HL-60 (cell line): ENCODE data around the gene COP1.

Experiments used
- DNase-seq, 2 experiments: peaks; one replicate each; pipeline ENCODE4 v3.0.0-alpha.2; 2010 to 2020; ENCODE audit warnings: low read depth in 1 of 2, low spot score in 1 of 2
- H3K27ac ChIP-seq: fragments of 250-450 bp; sonication (Bioruptor Pico); replicated peaks from 2 replicates; pipeline ENCODE4 v1.5.1; 2020; ENCODE audit warnings: mild to moderate bottlenecking, moderate library complexity
- H3K27me3 ChIP-seq: fragments of 250-450 bp; sonication (Bioruptor Pico); 2 replicates; pipeline ENCODE4 v1.5.1; 2021; ENCODE audit warnings: mild to moderate bottlenecking, moderate library complexity; ENCODE audit not compliant: insufficient read depth, poor library complexity, severe bottlenecking
- H3K4me3 ChIP-seq: replicated peaks from 2 replicates; pipeline ENCODE4 v1.5.1; 2011; ENCODE audit warnings: mild to moderate bottlenecking, control low read depth, low read length; ENCODE audit not compliant: insufficient read depth
- GABPA ChIP-seq: IDR thresholded peaks from 2 replicates; pipeline ENCODE4 v1.6.1; 2012; ENCODE audit warnings: low read depth
- POLR2AphosphoS5 ChIP-seq: IDR thresholded peaks from 2 replicates; pipeline ENCODE4 v1.6.1; 2012; ENCODE audit warnings: low read depth
- SPI1 ChIP-seq: IDR thresholded peaks from 2 replicates; pipeline ENCODE4 v1.6.1; 2012; ENCODE audit warnings: low read depth, mild to moderate bottlenecking, borderline replicate concordance
- TF ChIP-seq, protein P1 (sequence below): IDR thresholded peaks from one replicate; pipeline ENCODE4 v1.5.1; 2011; ENCODE audit warnings: low read length, control low read depth, inconsistent platforms; ENCODE audit not compliant: insufficient read depth
- TF ChIP-seq, protein P2 (sequence below): IDR thresholded peaks from 2 replicates; pipeline ENCODE4 v1.6.1; 2012; ENCODE audit warnings: low read depth; ENCODE audit not compliant: insufficient replicate concordance

Gene COP1

DNA sequence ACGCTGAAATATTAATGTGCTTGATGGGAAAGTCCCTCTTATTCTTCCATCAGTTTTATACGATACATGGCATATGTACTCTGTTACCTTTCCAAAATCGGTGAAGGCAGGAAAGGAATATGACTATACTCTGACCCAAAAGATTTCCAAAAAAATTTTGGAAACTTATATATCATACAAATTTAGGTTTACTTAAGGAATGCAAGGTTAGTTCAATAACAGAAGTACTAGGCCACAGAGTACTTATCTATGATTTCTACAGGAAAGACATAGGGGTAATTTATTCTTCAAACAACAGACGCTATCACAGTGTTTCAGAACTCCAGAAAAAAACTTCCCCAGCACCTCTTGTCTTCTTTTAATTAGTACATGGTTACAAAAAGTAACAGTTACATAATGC, 84.8 kb downstream of the COP1 start:
- H3K4me3 ChIP-seq: no peak overlapping the region
- no peak overlapping the region for H3K27ac ChIP-seq
- no peaks in the 10 kb centered on the region for H3K27me3 ChIP-seq
- TF ChIP-seq, protein P1, sequence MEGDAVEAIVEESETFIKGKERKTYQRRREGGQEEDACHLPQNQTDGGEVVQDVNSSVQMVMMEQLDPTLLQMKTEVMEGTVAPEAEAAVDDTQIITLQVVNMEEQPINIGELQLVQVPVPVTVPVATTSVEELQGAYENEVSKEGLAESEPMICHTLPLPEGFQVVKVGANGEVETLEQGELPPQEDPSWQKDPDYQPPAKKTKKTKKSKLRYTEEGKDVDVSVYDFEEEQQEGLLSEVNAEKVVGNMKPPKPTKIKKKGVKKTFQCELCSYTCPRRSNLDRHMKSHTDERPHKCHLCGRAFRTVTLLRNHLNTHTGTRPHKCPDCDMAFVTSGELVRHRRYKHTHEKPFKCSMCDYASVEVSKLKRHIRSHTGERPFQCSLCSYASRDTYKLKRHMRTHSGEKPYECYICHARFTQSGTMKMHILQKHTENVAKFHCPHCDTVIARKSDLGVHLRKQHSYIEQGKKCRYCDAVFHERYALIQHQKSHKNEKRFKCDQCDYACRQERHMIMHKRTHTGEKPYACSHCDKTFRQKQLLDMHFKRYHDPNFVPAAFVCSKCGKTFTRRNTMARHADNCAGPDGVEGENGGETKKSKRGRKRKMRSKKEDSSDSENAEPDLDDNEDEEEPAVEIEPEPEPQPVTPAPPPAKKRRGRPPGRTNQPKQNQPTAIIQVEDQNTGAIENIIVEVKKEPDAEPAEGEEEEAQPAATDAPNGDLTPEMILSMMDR: no peak
- TF ChIP-seq, protein P2, sequence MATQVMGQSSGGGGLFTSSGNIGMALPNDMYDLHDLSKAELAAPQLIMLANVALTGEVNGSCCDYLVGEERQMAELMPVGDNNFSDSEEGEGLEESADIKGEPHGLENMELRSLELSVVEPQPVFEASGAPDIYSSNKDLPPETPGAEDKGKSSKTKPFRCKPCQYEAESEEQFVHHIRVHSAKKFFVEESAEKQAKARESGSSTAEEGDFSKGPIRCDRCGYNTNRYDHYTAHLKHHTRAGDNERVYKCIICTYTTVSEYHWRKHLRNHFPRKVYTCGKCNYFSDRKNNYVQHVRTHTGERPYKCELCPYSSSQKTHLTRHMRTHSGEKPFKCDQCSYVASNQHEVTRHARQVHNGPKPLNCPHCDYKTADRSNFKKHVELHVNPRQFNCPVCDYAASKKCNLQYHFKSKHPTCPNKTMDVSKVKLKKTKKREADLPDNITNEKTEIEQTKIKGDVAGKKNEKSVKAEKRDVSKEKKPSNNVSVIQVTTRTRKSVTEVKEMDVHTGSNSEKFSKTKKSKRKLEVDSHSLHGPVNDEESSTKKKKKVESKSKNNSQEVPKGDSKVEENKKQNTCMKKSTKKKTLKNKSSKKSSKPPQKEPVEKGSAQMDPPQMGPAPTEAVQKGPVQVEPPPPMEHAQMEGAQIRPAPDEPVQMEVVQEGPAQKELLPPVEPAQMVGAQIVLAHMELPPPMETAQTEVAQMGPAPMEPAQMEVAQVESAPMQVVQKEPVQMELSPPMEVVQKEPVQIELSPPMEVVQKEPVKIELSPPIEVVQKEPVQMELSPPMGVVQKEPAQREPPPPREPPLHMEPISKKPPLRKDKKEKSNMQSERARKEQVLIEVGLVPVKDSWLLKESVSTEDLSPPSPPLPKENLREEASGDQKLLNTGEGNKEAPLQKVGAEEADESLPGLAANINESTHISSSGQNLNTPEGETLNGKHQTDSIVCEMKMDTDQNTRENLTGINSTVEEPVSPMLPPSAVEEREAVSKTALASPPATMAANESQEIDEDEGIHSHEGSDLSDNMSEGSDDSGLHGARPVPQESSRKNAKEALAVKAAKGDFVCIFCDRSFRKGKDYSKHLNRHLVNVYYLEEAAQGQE: no peak
- TF ChIP-seq GABPA (no peak), POLR2AphosphoS5 (no peak), SPI1 (no peak)
- no peak for DNase-seq

DNA sequence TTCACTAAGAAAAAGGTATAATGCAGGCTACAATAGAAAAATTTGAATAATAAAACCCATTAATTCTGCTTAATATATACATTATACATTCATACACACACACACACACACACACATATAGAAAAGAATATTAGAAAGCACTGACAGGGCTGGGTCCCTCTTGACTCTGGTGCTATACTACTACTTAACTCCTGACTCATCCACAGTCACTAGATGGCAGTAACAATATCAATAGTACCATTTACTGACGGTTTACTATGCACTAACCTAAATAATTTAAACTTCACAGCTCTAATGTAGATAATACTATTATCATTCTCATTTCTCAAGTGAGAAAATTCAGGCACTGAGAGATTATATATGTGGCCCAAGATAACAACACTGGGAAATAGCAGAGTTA, 87.5 kb downstream of the COP1 start:
- DNase-seq: no peak
- TF ChIP-seq, protein P2: no peak
- TF ChIP-seq, protein P1: peak; percentile 6
- no peak for TF ChIP-seq GABPA

DNA sequence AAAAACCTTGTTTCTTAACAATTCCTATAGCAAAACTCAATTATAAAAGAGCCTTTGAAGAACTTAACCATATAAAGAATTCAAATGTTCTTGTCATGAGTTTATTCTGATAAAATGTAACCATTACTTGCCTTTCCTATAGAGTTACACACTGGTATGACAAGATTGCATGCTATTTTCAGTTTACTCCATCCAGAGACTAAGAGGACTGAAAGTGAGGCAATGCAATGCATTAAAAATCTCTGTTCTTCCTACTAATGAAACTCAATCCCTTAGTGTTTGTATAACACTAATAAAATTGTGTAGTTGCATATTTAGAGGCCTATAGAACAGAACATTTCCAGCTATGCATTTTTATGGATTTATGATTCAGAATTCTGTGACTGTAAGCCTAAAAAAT, 88.1 kb downstream of the COP1 start:
- TF ChIP-seq, protein P2: no peak
- TF ChIP-seq, protein P1: no peak
- no peak for TF ChIP-seq POLR2AphosphoS5
- TF ChIP-seq GABPA: no peak
- TF ChIP-seq SPI1: no peak
- DNase-seq: no peak

More for the DNA sequence above, 87.5 kb downstream of the COP1 start:
- H3K27me3 ChIP-seq: no peaks in the 10 kb centered on the region
- no peak overlapping the region for H3K4me3 ChIP-seq
- H3K27ac ChIP-seq: no peak overlapping the region

More for the DNA sequence above, 88.1 kb downstream of the COP1 start:
- no peak overlapping the region for H3K27ac ChIP-seq
- H3K4me3 ChIP-seq: no peak overlapping the region
- H3K27me3 ChIP-seq: no peaks in the 10 kb centered on the region
